ENCODE data around the gene TRIB2. TPM values are rescaled to one million over a fixed set of nuclear protein-coding genes. Genes with fewer than 3 reads are reported as not detected.

Gene TRIB2
- total and polyA plus RNA-seq, 9 of the 15 experiments (the other 6 are each of a cell fraction or from before 2014, with no cell fraction given): 9.0 to 39.0 (median 26.3) TPM

DNA sequence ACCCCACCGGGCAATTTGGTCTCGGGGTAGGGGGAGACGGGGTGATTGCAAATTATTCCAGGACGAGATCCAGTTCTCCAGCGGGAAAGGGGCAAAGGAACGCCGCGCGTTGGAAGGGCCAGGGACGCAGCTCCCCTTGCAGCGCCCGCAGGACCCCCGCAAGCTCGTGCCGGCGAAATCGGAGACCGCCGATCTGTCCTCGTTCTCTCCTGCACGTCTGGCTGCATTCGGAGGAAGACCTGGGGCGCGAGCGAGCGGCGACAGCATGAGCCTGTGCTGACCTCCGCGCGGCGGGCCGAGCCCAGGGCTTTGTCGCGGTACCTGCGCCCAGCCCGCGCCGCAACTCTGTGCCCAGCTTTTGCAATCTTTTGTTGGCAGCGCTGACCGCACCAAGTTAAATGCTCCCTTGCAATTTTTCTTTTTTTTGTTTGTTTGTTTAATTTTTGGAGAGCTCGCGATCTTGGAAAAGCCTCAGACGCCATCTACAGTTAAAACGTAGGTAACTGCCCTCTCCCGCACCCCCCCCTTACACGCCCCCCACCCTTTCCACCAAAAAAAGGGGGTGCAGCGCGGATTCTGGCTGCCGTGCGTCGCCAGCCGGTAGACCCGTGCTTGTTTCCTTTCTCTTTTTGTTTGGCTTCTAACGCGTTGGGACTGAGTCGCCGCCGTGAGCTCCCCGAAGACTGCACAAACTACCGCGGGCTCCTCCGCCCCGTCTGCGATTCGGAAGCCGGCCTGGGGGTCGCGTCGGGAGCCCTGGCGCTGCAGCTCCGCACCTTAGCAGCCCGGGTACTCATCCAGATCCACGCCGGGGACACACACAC lies 667 bp downstream of the TRIB2 start (continued):
- no peak; a peak in 1 of 4 replicates for TF ChIP-seq NONO (IDR thresholded peaks at IDR 0.05; ENCODE audit: low read depth in 2 of 2, low read length in 1 of 2)
- 0 out of 2 replicates have a peak, but pooled peaks have one; percentile 21 for TF ChIP-seq MTA3 (IDR thresholded peaks at IDR 0.05; ENCODE audit: borderline replicate concordance)
- peak; percentile 36 for TF ChIP-seq SAP30 (IDR thresholded peaks at IDR 0.05; ENCODE audit: borderline replicate concordance, insufficient read depth, low read depth, low read length, poor library complexity, severe bottlenecking)
- TF ChIP-seq FOXP1 (CRISPR knock-in tag; IDR thresholded peaks at IDR 0.05): peak; percentile 66; the same call in 1 of the 2 replicates
- TF ChIP-seq, protein P1, sequence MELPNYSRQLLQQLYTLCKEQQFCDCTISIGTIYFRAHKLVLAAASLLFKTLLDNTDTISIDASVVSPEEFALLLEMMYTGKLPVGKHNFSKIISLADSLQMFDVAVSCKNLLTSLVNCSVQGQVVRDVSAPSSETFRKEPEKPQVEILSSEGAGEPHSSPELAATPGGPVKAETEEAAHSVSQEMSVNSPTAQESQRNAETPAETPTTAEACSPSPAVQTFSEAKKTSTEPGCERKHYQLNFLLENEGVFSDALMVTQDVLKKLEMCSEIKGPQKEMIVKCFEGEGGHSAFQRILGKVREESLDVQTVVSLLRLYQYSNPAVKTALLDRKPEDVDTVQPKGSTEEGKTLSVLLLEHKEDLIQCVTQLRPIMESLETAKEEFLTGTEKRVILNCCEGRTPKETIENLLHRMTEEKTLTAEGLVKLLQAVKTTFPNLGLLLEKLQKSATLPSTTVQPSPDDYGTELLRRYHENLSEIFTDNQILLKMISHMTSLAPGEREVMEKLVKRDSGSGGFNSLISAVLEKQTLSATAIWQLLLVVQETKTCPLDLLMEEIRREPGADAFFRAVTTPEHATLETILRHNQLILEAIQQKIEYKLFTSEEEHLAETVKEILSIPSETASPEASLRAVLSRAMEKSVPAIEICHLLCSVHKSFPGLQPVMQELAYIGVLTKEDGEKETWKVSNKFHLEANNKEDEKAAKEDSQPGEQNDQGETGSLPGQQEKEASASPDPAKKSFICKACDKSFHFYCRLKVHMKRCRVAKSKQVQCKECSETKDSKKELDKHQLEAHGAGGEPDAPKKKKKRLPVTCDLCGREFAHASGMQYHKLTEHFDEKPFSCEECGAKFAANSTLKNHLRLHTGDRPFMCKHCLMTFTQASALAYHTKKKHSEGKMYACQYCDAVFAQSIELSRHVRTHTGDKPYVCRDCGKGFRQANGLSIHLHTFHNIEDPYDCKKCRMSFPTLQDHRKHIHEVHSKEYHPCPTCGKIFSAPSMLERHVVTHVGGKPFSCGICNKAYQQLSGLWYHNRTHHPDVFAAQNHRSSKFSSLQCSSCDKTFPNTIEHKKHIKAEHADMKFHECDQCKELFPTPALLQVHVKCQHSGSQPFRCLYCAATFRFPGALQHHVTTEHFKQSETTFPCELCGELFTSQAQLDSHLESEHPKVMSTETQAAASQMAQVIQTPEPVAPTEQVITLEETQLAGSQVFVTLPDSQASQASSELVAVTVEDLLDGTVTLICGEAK (IDR thresholded peaks at IDR 0.05): 0 out of 2 replicates have a peak, but pooled peaks have one; percentile 17
- TF ChIP-seq, protein P1 (CRISPR knock-in tag; IDR thresholded peaks at IDR 0.05): no peak
- TF ChIP-seq, protein P2, sequence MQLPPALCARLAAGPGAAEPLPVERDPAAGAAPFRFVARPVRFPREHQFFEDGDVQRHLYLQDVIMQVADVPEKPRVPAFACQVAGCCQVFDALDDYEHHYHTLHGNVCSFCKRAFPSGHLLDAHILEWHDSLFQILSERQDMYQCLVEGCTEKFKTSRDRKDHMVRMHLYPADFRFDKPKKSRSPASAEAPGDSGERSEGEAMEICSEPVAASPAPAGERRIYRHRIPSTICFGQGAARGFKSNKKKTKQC (CRISPR knock-in tag; IDR thresholded peaks at IDR 0.05): peak; percentile 25; the same call in 1 of the 2 replicates
- TF ChIP-seq PHF8 (IDR thresholded peaks at IDR 0.05; ENCODE audit: borderline replicate concordance, low read length): peak; percentile 18; the same call in 1 of the 2 replicates
- TF ChIP-seq POLR2H (tag; IDR thresholded peaks at IDR 0.05; ENCODE audit: low read depth): no peak
- 0 out of 2 replicates have a peak, but pooled peaks have one; percentile 22 for TF ChIP-seq ZNF143 (CRISPR knock-in tag; IDR thresholded peaks at IDR 0.05)
- no peak for TF ChIP-seq HMG20A (CRISPR knock-in tag; conservative IDR thresholded peaks at IDR 0.05)
- TF ChIP-seq CHD4 (IDR thresholded peaks at IDR 0.05; ENCODE audit: insufficient read depth, insufficient replicate concordance, low read depth, low read length, poor library complexity, severe bottlenecking): no peak
- TF ChIP-seq DNMT1 (IDR thresholded peaks at IDR 0.05): no peak
- TF ChIP-seq, protein P3, sequence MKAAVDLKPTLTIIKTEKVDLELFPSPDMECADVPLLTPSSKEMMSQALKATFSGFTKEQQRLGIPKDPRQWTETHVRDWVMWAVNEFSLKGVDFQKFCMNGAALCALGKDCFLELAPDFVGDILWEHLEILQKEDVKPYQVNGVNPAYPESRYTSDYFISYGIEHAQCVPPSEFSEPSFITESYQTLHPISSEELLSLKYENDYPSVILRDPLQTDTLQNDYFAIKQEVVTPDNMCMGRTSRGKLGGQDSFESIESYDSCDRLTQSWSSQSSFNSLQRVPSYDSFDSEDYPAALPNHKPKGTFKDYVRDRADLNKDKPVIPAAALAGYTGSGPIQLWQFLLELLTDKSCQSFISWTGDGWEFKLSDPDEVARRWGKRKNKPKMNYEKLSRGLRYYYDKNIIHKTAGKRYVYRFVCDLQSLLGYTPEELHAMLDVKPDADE (conservative IDR thresholded peaks at IDR 0.05; ENCODE audit: control insufficient read depth, low read depth, low read length): no peak
- TF ChIP-seq BRD4 (IDR thresholded peaks at IDR 0.05): 0 out of 2 replicates have a peak, but pooled peaks have one; percentile 51
